Skeletal muscle tissue (tissue), 1 donor: Measurements from ENCODE around the gene PSAT1. TPM values are rescaled to one million over a fixed set of nuclear protein-coding genes. Genes with fewer than 3 reads are reported as not detected.

Experiments used
- total RNA-seq: library from RNA; depleted of rRNA; stranded (reverse); fragments of >200 nt; gene quantifications from one replicate; pipeline ENCODE4 v1.2.3, GENCODE V29; 2014

PSAT1 gene
- total RNA-seq, 1 donor from 2014 or later: 10.4 TPM

Other genes with a start within 250 kb of the PSAT1 start
- 11.5 TPM for gene CEP78, start 61.0 kb upstream of the PSAT1 start, total RNA-seq